GM19324 (cell line): ENCODE results near the gene CBFA2T2.
"Not testable (repeated sequence)": the region's sequence is repeated elsewhere in the genome, so short reads cannot be mapped to it uniquely, and the experiment has no call there.

Experiments
- ATAC-seq: cut with Tn5 transposase; IDR thresholded peaks from one replicate; pipeline ENCODE4 v1.9.1; 2021; ENCODE audit warnings: mild to moderate bottlenecking, moderate library complexity; ENCODE audit not compliant: unreplicated experiment, low FRiP score

CBFA2T2 gene

DNA sequence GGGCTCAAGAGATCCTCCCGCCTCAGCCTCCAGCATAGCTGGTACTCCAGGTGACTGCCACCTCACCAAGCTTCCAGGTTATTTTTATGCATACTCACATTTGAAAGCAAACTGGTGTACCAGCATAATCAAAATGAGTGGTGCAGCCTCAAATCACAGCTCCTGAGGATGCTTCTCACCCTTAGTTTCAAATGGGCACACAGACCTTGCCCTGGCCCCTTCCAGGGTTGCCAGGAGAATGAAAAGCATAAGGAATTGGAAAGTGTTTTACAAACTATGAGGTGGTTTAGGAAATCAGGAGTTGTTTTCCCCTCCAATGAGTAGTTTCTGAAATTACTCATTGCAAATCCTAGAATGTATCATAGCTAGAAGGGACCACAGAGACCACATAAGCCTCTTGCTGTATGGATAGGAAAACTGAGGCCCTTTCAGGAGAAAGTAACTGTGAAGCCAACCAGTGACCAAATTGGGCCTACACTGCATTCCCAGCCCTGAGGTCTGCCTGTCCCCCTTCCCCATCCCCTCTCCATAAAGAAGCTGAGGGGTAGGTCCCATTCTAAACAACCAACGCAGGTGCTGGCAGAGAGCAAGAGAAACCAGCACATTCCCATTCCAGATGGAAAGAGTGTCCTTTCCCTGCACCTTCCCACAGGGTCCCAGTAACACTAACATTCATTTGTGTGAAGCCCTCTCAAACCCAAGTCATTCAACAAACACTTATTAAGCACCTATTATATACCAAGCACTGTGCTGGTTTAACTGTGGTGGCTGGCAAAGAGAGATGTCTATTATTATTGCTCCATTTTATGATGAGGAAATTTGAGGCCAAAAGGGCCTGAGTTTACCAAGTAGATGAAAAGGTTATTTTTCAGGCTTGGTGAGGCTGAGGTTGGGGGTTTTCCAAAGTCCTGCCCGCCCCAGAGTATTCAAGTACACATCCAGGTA lies 198.4 kb downstream of the CBFA2T2 start:
- no peak for ATAC-seq

DNA sequence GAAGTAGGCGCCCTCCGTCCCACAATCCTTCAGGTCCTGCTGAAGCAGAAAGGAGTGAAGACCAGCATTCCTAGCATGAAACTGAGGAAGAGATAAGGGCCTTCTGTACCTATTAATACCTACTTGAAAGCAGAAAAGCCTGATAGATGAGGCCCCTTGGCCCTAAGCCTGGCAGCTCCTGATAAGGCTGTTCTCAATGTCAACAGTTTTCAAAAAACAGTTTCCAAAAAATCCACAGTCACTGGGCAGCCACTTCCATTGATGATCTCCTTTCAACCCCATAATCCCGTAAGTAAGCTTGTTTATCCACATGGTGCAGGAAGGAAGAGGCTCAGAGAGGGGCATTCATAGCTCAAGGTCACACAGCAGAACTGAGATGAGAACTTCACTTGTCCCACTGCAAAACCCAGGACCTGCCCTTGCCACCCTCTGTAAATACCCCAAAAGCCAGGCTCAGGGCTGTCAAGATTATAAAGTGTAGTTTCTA lies 199.1 kb downstream of the CBFA2T2 start:
- no peak for ATAC-seq

DNA sequence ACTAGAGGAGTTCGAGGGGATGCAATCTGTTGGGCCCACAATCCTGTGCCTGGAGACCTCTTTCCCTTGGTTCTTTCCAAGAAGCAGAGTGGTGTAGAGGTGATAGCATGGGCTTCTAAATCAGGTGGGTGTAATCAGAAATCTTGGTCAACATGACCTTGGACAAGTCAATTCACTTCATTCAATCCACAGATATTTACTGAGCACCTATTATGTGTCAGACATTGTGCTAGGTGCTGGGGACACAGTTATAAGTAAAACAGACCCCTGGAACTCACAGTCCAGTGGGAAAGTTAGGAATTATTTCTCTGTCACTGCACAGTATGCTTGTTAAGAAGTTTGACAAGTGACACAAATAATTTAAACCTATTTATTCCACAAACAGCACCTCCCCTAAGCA lies 199.6 kb downstream of the CBFA2T2 start:
- no peak for ATAC-seq

DNA sequence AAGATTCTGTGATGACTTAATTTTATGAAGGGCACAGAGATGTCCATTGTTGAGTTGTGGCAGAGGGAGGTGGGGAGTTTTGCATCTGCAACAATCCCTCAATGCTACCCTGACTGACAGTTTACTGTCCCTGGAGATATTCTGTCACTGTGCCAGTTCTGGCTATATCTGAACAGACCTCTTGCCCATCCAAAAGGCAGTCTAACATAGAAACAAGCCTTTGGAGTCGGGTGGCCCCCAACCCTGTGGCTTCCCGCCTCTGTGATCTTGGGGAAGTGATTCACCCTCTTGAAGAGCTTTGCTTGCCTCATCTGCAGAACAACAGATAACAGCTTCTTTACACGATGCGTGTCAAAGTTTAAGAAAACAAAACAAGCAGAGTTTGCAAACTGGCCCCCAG lies 200.1 kb downstream of the CBFA2T2 start:
- ATAC-seq: no peak

DNA sequence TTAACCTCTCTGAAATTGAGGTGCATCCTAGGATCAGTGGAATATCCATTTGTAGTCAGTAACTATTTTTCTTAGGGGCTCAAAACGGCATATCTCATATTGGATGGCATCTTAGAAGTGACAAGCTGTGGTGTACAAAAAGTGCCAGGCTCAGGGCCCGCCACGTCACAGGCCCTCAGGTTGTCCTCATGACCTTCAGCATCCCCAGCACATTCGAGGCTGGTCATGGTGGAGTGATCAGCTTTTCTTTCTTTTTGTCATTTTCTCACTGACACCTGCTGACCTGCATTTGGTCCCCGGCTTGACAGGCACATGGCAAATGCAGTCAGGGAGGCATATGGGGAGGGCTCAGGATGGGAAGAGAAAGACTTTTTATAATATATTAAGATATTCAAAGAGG lies 203.4 kb downstream of the CBFA2T2 start:
- ATAC-seq: no peak

DNA sequence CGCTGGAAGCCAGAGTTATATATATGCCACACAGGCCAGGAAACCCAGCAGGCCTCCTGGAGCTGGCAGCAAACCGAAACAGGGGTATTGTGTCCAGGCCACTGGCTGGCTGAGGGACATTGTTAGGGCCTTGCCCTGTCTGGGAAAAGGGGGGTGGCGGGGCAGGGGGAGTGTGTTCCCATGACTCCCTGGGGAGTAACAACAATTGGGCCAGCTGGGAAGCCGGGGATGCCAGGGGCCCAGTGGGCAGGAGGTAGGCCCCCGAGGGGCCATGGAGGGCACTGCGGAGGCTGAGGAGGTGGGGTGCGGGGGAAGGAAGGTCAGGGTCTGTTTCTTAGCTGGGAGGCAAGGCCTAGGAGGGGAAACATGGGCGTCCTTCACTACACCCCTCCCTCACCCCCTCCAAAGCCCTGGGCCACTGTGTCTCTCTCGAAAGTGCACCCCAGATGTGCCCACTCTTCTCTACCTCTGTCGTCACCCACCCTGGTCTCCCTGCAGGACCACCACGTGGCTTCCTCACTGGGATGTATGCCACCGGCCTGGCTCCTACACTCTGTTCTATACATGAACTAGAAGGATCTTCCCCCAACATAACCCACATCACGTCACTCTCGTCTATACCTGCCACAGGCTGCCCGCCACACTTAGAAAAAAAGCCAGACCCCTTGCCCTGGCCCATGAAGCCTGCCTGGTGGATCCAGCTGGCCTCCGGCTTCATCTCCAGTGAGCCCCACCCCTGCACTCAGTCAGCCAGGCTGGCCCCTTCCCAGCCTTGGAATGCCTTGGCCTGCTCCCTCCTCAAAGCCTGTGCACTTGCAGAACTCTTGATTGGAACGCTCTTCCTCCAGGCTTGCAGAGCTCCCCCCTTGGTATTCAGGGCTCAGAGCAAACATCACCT lies 204.1 kb downstream of the CBFA2T2 start:
- ATAC-seq: no peak

DNA sequence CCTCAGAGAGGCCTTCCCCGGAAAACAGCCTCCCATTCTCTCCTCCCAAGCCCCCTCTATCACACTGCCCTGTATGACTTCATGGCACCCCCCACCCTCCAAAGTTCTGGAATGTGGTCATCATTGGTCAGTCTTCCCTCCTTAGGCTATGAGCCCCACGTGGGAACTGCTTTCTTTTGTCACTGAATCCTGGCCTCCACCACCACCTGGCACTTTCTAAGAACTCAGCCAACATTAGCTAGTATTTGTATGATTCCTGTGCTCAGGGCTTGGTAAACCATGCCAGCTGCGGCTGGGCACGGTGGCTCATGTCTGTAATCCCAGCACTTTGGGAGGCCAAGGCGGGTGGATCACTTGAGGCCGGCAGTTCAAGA lies 204.7 kb downstream of the CBFA2T2 start:
- ATAC-seq: no peak

DNA sequence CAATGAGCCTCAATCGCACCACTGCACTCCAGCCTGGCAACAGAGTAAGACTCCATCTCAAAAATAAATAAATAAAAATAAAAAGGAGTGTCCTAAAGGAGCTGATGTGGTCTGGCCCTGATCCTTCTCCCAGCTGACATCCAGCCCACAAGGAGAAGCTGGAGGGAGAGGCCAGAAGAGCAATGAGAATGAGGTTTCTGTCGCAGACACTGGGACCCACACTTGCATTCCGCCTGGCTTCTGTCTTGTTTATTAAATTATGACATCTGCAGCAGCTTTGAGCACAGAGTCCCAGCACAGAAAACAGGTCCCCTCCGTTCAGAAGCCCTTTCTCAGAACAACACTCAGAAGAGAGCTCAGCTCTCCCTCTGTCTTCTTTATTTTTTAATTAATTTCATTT lies 206.6 kb downstream of the CBFA2T2 start:
- no peak for ATAC-seq

DNA sequence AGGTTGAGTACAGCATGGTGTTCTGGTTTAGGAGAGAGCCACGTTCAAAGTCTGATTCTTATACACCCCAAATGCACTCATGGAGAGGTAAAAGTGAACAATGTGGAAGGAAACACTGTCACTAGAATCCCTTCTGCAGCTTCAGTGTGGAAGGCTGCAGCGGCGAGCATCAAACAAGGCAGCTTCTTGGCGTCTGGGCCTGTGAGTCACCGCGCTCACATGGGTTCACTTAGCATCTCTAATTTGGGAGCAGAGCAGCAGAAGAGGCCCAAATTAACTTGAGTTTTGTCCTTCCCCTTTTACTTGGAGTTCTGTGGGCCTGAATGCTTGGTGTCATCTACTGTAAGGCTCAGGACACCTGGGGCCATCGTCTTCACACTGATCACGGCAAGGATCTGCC lies 207.2 kb downstream of the CBFA2T2 start:
- no peak for ATAC-seq

DNA sequence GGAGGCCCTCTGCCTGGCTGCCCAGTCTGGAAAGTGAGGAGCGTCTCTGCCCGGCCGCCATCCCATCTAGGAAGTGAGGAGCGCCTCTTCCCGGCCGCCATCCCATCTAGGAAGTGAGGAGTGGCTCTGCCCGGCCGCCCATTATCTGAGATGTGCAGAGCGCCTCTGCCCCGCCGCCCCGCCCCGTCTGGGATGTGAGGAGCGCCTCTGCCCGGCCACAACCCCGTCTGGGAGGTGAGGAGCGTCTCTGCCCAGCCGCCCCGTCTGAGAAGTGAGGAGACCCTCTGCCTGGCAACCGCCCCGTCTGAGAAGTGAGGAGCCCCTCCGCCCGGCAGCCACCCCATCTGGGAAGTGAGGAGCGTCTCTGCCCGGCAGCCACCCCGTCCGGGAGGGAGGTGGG lies 209.1 kb downstream of the CBFA2T2 start:
- ATAC-seq: not testable (repeated sequence)
